Measurements from ENCODE around the gene HYDIN.
A peak's percentile ranks its signal among the peaks of the same experiment; 100 is the strongest.
"Not testable (repeated sequence)": the region's sequence is repeated elsewhere in the genome, so short reads cannot be mapped to it uniquely, and the experiment has no call there.

Gene HYDIN

DNA sequence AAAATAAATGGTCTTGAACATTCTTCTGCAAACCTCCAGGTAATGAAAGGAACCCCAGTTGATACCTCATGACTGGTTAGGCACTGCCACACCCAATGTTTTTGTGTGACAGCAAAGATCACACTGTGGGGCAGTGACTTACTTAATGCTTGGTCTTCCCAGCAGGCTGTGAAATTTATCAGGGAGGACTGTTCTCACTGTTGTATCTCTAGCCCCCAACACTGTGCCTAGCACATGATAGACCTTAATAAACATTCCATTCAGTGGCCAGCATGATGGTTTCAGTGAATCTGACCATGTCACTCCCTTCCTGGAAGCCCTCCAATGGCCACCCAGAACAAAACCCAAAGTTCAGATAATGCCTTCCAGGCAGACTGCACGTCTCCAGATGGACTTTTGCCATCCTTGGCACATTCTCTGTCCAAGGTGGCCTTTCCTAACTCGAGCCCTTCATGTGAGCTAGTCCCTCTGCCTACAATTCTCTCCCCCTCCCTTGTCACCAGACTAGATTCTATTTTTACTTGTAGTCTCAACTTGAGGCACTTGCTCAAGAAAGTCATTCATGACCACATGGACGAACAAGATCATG, 206.6 kb downstream of the HYDIN start:
- intact Hi-C loops (cut with DNase I); DNase-seq: not testable (repeated sequence)

GRCh38 chr16:71021961-71022537, 208.5 kb downstream of the HYDIN start:
- DNase-seq; intact Hi-C loops (cut with DNase I): not testable (repeated sequence)

DNA sequence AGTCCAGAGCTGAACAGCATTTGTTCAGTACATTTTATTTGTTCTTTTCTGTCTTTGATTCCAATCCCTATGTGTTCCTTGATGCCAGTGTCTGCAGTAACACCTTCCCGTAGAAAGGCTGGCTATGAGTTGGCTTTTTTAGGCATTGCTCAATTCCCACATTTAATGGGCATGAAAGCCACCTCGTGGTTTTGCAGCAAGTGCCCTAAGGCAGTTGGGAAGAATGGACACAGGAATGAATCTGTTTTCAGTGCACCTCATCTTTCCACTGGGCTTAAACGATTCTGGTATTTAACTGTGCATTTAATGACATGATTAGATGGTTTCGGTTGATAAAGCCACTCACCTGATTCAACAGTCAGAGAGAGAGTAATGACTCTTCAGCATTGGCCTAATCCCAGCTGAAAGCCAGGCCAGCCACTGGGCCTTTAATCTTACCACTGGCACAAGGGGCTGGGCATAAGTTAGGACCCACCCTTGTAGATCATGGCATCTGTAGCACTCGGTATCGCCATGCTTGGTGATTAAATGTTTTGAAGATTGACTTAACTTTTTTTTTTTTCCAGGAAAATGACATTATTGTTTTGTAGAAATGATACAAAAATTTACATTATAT, 211.3 kb downstream of the HYDIN start:
- DNase-seq; intact Hi-C loops (cut with DNase I): not testable (repeated sequence)

DNA sequence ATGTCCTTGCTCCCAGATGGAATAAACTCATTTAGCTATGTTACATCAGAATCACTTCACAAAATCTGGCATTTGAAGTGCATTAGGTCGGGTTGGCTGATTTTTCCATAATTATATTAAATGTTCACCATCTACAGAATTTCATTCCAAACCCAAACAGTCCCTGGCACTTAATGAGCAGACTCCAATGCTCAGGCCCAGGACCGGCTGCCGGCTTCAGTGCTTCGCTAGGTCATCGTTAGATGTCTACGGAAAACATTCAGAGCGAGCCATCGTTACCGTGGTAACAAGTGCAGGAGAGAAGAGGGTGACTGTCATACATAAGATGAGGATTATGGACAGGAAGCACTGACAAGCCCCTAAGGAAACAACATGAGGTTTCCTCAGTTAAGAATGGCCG, 215.1 kb downstream of the HYDIN start:
- intact Hi-C loops (cut with DNase I); DNase-seq: not testable (repeated sequence)

DNA sequence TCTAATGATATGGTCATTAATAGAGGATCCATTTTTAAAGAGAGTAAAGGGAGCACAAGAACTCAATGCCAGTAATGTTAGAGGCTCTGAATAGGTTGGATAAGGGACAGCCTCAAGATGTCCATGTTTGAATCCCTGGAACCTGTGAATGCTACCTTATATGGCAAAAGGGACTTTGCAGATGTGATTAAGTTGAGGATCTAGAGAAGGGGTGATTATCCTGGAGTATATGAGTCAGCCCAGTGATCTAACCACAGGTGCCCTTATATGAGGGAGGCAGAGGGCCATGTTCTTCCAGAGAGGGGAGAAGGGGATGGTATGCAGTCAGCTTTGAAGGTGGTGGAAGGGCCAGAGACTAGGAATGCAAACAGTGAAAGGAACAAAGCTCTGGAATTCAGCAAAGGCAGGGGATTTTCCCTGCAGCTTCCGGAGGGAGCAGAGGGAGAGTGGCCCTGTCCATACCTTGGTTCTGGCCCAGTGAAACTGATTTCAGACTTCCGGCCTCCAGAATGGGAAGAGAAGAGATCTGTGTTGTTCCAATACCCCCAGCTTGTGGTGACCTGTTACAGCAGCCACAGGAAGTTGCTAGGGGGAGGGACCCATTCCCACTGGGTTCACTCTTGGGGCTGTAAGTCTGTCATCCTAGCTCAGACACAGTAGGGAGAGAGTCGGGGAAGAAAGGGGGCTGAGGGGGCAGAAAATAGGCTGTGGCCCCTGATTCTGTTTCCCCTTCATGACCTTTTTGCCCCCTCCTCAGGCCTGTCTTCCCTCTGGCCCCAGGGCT, 220.9 kb downstream of the HYDIN start:
- intact Hi-C loops (cut with DNase I); DNase-seq: not testable (repeated sequence)

DNA sequence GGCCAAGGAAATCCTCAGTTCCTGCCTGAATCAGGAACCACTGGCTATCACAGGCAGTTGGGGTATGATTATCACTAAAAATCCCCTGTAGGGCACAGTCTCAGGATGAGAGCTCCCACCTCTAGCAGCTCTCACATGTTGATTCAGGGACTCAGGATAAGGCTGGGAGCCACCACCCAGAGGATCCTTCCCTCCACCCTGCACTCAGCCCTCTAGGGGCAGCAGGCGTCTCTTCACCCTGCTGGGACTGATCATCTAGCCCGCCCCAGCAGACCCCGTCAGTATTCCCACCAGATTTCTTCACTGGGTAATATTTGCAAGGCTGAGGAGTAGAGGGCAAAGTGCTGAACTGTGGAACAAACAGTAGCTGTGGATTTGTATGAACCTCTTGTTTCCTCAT, 224.0 kb downstream of the HYDIN start:
- intact Hi-C loops (cut with DNase I); DNase-seq: not testable (repeated sequence)

DNA sequence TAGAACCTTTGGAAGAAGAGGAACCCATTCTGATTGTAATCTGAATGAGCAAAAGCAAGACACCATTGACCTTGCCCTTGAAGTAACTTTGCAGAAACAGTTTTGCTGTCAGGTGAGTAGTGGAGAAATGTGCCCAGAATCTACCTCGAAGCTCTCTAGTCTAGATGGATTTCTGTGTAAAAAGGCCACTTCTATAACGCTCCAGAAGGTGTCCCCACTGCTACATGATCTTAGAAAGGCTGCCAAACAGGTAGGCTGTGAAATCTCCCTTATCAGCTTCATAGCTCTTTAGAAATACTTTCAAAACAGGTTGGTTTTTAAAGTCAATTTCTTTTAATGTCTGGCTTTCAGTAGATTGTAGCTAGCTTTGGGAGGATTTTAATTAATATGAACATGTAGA, 230.8 kb downstream of the HYDIN start:
- peak in 12 of 42 donors; percentile 1 to 41 (median 16) for DNase-seq
- intact Hi-C loops (cut with DNase I): not testable (repeated sequence)

DNA sequence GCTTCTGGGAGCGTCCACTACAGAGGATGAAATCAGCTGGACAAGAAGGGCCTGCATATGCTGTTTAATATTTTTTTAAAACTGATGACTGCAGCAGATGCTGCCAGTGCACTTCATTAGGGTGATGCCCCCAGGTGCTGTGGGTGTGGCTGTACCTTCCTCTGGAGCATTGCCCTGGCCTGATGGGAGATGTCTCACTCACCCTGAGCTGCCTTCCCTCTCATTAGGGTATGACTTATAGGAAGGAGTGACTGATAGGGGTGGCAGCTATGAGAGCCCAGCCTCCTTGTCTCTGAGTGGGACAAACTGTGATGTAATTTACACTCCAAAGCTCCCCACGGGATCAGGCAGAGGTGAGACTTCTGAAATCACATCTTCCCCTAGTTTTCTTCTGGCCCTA, 234.7 kb downstream of the HYDIN start:
- intact Hi-C loops (cut with DNase I); DNase-seq: not testable (repeated sequence)

DNA sequence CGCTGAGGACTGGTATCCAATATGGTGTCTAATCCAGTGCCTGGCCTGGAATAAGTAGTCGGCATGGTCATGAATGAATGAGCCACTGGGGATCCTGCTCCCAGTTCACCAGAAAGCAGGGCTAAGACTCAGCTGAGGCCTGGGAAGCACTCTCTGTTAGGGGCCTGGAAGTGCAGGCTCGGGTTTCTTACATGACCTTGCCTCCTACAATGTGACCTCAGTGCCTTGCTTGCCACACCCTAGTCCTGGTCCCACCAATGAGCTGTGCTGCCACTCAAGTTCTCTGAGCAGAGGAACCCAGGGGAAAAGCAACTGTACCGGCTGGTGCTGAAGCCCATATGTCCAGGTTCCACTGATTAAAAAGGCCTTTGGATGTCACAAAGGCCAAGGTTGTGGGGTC, 238.0 kb downstream of the HYDIN start:
- intact Hi-C loops (cut with DNase I); DNase-seq: not testable (repeated sequence)

- DNase-seq; intact Hi-C loops (cut with DNase I): not testable (repeated sequence)
Observed at GRCh38 chr16:70987019-70987715, 243.4 kb downstream of the HYDIN start.

DNA sequence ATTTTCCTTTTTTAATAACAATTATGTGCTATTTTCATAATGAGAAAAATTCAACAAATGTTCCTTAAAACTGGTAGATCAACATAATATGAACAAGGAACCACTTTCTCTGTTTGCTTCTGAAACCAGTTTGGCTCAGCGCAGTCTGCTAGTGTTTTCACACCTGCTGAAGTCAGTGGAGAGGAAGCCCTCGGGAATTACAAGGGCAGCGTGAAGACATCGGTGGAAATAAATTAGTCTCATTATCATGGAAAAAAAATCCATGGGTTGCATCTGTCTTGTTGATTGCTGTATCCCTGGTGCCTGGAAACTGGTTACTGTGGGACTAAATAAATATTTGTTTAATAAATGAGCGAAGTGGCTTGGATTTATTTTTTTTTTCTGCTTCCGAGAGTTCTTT, 245.8 kb downstream of the HYDIN start:
- DNase-seq; intact Hi-C loops (cut with DNase I): not testable (repeated sequence)

DNA sequence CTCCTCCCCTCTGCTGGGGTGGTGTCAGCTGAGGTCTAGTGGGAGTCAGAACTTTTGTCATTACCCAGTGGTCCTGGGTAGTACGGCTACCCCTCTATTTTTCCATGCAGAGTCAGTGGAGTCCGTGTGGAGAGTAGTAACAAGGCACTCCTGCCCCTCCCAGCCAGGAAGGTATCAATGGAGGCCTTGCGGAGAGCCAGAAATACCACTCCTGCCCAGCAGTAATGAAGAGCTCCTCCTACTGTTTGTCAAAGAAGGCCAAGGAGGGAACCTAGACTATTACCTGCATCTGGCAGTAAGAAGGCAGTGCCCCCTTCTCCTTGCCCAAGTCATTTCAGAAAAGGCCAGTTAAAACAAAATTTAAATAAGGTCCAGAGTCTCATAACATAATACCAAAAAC, 262.2 kb downstream of the HYDIN start:
- intact Hi-C loops (cut with DNase I); DNase-seq: not testable (repeated sequence)

GRCh38 chr16:70960169-70960568, 270.4 kb downstream of the HYDIN start:
- DNase-seq; intact Hi-C loops (cut with DNase I): not testable (repeated sequence)

GRCh38 chr16:70954922-70955321, 275.6 kb downstream of the HYDIN start:
- DNase-seq; intact Hi-C loops (cut with DNase I): not testable (repeated sequence)

DNA sequence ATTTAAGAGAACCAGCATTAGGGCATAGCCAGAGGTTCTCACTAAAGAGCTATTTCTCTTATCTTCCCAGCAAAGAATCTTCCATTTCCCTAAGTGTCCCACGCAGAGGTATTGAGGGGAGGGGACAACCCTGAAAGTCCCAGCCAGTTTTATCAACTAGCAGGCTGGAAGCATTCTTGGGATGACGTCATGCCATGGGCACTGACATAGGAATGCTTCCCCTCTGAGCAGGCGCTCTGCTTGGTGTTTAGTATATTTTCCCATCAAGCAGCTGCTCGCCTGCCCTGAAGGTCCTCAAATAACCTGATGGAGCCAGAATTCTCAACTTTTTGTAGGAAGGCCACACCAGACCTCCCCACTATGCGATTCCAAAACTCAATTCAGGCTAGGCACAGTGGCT, 276.7 kb downstream of the HYDIN start:
- intact Hi-C loops (cut with DNase I); DNase-seq: not testable (repeated sequence)

GRCh38 chr16:70943551-70943950, 287.0 kb downstream of the HYDIN start:
- intact Hi-C loops (cut with DNase I); DNase-seq: not testable (repeated sequence)

DNA sequence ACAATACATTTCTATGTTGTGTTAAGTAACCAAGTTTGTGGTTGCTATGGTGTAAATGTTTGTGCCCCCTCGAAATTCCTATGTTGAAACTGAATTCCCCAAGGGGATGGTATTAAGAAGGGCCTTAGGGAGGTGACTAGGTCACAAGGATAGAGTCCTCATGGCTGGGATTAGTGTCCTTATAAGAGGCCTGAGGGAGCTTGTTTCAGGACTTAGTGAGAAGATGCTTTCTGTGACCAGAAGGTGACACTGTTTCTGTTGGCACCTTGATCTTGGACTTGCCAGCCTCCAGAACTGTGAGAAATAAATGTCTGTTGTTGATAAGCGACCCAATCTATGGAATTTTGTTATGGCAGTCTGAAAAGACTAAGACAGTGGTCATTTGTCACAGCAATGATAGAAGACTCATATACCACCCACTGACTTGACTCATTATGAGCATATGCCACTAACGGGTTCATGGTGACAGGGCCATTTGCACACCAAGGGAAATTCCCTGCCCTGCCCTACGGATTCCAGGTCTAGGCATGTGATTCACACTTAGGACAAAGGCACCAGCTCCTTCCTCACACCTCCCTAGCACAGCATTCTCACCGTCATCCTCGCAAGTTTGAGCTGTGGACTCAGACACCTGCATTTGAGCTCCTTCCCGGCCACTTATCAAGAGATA, 290.7 kb downstream of the HYDIN start:
- intact Hi-C loops (cut with DNase I); DNase-seq: not testable (repeated sequence)

- intact Hi-C loops (cut with DNase I): not testable (repeated sequence)
- peak in 3 of 42 donors; percentile 1 to 20 (median 5) for DNase-seq
Observed at GRCh38 chr16:70936781-70937525, 293.6 kb downstream of the HYDIN start.
